Endothelial cell of umbilical vein (primary cell): ENCODE measurements around the gene SMARCA2. TPM values are rescaled to one million over a fixed set of nuclear protein-coding genes. Genes with fewer than 3 reads are reported as not detected.
A peak's percentile ranks its signal among the peaks of the same experiment; 100 is the strongest.

Experiments used
- BruUV-seq: library from RNA; stranded (reverse); fragments of 400-500 nt; replicated peaks from 2 replicates; lab custom pipeline; 2021; lab: Mats Ljungman, UMichigan
- CTCF ChIA-PET: fragments of 300-600, 350-600 bp; sonication (Branson Sonifier 250); formaldehyde crosslinking; loops from one replicate; lab custom pipeline; 2021; ENCODE audit warnings: antibody characterized with exemption, inconsistent platforms; lab: Charles Lee
- POLR2A ChIA-PET: fragments of 300-600, 350-600 bp; sonication (Branson Sonifier 250); formaldehyde crosslinking; loops from one replicate; lab custom pipeline; 2021; ENCODE audit warnings: antibody characterized with exemption, inconsistent platforms; lab: Charles Lee
- DNase-seq: peaks from one replicate; pipeline ENCODE4 v3.0.0-alpha.2; 2011; ENCODE audit warnings: low read depth, low spot score
- FAIRE-seq: peaks from 2 replicates; lab custom pipeline; 2011; peaks lifted over from hg19 to GRCh38; lab: Jason Lieb, UNC
- H2AFZ ChIP-seq: 2 replicates; pipeline ENCODE4 v1.6.0; 2012; ENCODE audit warnings: low read depth, low read length, control low read depth, inconsistent platforms
- H3K27ac ChIP-seq: 2 replicates; pipeline ENCODE4 v1.5.1; 2011; ENCODE audit warnings: low read depth, mild to moderate bottlenecking, control low read depth, low read length, moderate library complexity; ENCODE audit not compliant: insufficient read depth
- H3K27me3 ChIP-seq, 2 experiments: 2 replicates each; pipeline versions ENCODE4 v1.6.0 to v1.6.1; 2011; ENCODE audit warnings: low read length in 2 of 2, mixed read lengths in 1 of 2; ENCODE audit not compliant: control insufficient read depth in 2 of 2, insufficient read depth in 2 of 2
- H3K36me3 ChIP-seq, 2 experiments: 2 replicates in 1 of 2; 3 replicates in 1 of 2; pipeline ENCODE4 v1.5.1; 2011; ENCODE audit warnings: low read length in 2 of 2, mild to moderate bottlenecking in 1 of 2, moderate library complexity in 1 of 2; ENCODE audit not compliant: control insufficient read depth in 2 of 2, insufficient read depth in 2 of 2; ENCODE audit errors: extremely low read depth in 1 of 2
- H3K4me1 ChIP-seq: 3 replicates; pipeline ENCODE4 v1.5.1; 2011; ENCODE audit warnings: mild to moderate bottlenecking, low read length; ENCODE audit not compliant: control insufficient read depth, insufficient read depth; ENCODE audit errors: extremely low read depth
- H3K4me2 ChIP-seq: 2 replicates; pipeline ENCODE4 v1.6.1; 2011; ENCODE audit warnings: low read length, control low read depth, mixed read lengths; ENCODE audit not compliant: insufficient read depth
- H3K4me3 ChIP-seq, 3 experiments: fragments of 200-600 bp in 1 of 3; sonication (generic), shearing (Covaris generic) in 1 of 3; replicated peaks in 1 of 3; 2 replicates each; pipeline ENCODE4 v1.5.1; 2011 to 2016; ENCODE audit warnings: control low read depth in 3 of 3, low read length in 3 of 3, mild to moderate bottlenecking in 2 of 3, inconsistent platforms in 1 of 3, low read depth in 1 of 3, moderate library complexity in 1 of 3; ENCODE audit not compliant: insufficient read depth in 1 of 3
- H3K79me2 ChIP-seq: 2 replicates; pipeline ENCODE4 v1.6.0; 2012; ENCODE audit warnings: low read length, inconsistent platforms; ENCODE audit not compliant: control insufficient read depth, insufficient read depth
- H3K9ac ChIP-seq: replicated peaks from 2 replicates; pipeline ENCODE3; 2011; ENCODE audit warnings: low read length, control low read depth; ENCODE audit not compliant: insufficient read depth; ENCODE audit errors: extremely low read depth
- H3K9me1 ChIP-seq: replicated peaks from 3 replicates; pipeline ENCODE4 v1.6.0; 2011; ENCODE audit warnings: mild to moderate bottlenecking, low read length; ENCODE audit not compliant: control insufficient read depth, insufficient read depth; ENCODE audit errors: extremely low read depth
- H3K9me3 ChIP-seq: replicated peaks from 2 replicates; pipeline ENCODE4 v1.5.1; 2012; ENCODE audit warnings: low read length, inconsistent platforms; ENCODE audit not compliant: control insufficient read depth, insufficient read depth
- H4K20me1 ChIP-seq: replicated peaks from 2 replicates; pipeline ENCODE3; 2011; ENCODE audit warnings: mild to moderate bottlenecking, low read length; ENCODE audit not compliant: control insufficient read depth, insufficient read depth; ENCODE audit errors: extremely low read depth
- EZH2 ChIP-seq: IDR thresholded peaks from 2 replicates; pipeline ENCODE4 v1.6.1; 2012; ENCODE audit warnings: borderline replicate concordance, low read depth, mild to moderate bottlenecking, moderate library complexity, low read length, inconsistent platforms; ENCODE audit not compliant: severe bottlenecking
- FOS ChIP-seq: IDR thresholded peaks from 2 replicates; pipeline ENCODE4 v1.6.1; 2011; ENCODE audit warnings: mild to moderate bottlenecking, low read length, moderate library complexity, borderline replicate concordance; ENCODE audit not compliant: insufficient read depth
- GATA2 ChIP-seq: IDR thresholded peaks from 2 replicates; pipeline ENCODE4 v1.7.0; 2011; ENCODE audit warnings: low read depth, mild to moderate bottlenecking, moderate library complexity, mixed read lengths, low read length; ENCODE audit not compliant: insufficient read length, insufficient read depth
- JUN ChIP-seq: IDR thresholded peaks from 2 replicates; pipeline ENCODE4 v1.6.1; 2011; ENCODE audit warnings: borderline replicate concordance, low read depth; ENCODE audit not compliant: insufficient read length, insufficient read depth
- MYC ChIP-seq: IDR thresholded peaks from one replicate; pipeline ENCODE4 v1.6.1; 2011; ENCODE audit warnings: mild to moderate bottlenecking, low read depth, low read length
- POLR2A ChIP-seq: IDR thresholded peaks from 2 replicates; pipeline ENCODE4 v1.6.1; 2012; ENCODE audit warnings: low read depth, mild to moderate bottlenecking, control low read depth, low read length
- POLR2AphosphoS5 ChIP-seq: IDR thresholded peaks from 2 replicates; pipeline ENCODE4 v1.6.1; 2012; ENCODE audit warnings: low read depth, mild to moderate bottlenecking, control low read depth, low read length, moderate library complexity; ENCODE audit not compliant: insufficient read depth
- dilution Hi-C: fragments of 300-500 bp; cut with MboI; formaldehyde crosslinking; loops from one replicate; pipeline ENCODE4 v1.15.0; 2019; ENCODE audit warnings: low sequenced_read_pairs; ENCODE audit not compliant: extremely low pct_ligation_motif_present
- intact Hi-C: fragments of 100-400 bp; cut with micrococcal nuclease; formaldehyde crosslinking; loops from one replicate; pipeline ENCODE4 v1.10.0; 2022
- polyA plus RNA-seq, 4 experiments: library from polyadenylated mRNA; depleted of rRNA in 3 of 4; stranded (reverse) in 3 of 4; unstranded in 1 of 4; fragments of >200 nt; gene quantifications; 2 replicates each; pipeline versions ENCODE4 v1.2.1 to v1.2.3, GENCODE V29; 2011 to 2012; ENCODE audit warnings: missing spikeins in 1 of 4
- total RNA-seq: library from RNA; stranded (reverse); gene quantifications from 2 replicates; pipeline ENCODE4 v1.2.3, GENCODE V29; 2021
- TF ChIP-seq, protein P1 (sequence below): IDR thresholded peaks from 2 replicates; pipeline ENCODE4 v1.6.1; 2011; ENCODE audit not compliant: insufficient read depth, insufficient read length
- TF ChIP-seq, protein P2 (sequence below), 2 donors: IDR thresholded peaks; 1 replicate in 1 of 2; 2 replicates in 1 of 2; pipeline ENCODE4 v1.5.1; 2011; ENCODE audit warnings: low read length in 2 of 2, mild to moderate bottlenecking in 2 of 2, moderate library complexity in 2 of 2, control low read depth in 1 of 2, inconsistent platforms in 1 of 2, low read depth in 1 of 2; ENCODE audit not compliant: insufficient read depth in 1 of 2; ENCODE audit errors: extremely low read depth in 1 of 2

Gene SMARCA2
- total and polyA plus RNA-seq, 2 donors (not counting 3 experiments of a cell fraction or from before 2014, with no cell fraction given): 54.5 to 79.9 TPM

DNA sequence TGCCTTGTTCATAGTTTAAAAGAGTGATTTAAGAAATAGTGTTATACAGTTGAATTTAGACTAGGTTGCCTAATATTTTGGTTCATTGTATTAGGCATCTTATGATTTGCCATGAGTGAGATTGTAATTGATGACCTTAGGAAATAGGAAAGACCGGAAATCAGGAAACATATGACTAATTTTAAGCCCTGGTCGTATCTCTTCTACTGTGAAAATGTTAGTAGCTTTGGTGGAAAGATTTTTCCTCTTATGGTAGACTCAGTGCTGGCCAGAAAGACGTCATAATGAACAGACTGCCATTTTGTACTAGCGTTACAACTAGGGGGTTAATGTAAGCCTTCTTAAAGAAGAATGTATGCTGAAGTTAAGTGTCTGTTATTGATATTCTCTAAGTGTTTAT lies 21.7 kb downstream of the SMARCA2 start:
- DNase-seq (peak; percentile 51), FAIRE-seq (peak; percentile 63)
- Histone ChIP-seq H3K36me3 (peaks cover 9 to 18% of the 10 kb centered on the region in 2 experiments), H3K4me2 (peak overlapping the region; percentile 26), H2AFZ (no peak overlapping the region), H3K9me1 (no peaks in the 10 kb centered on the region), H3K4me3 (no peak overlapping the region), H3K9ac (no peak overlapping the region), H3K27ac (no peak overlapping the region), H4K20me1 (no peaks in the 10 kb centered on the region), H3K79me2 (no peaks in the 10 kb centered on the region), H3K9me3 (no peaks in the 10 kb centered on the region), H3K27me3 (no peaks in the 10 kb centered on the region), H3K4me1 (peaks cover 10% of the 10 kb centered on the region)
- TF ChIP-seq GATA2: no peak
- peak; percentile 35 for TF ChIP-seq JUN
- TF ChIP-seq FOS: peak; percentile 23
- CTCF ChIA-PET: interaction anchor here (0.8 kb wide), 1 partner anchor 50 kb away, joined by 4 read pairs; no protein-coding TSS in a partner anchor
- dilution Hi-C loops (no loop called here), intact Hi-C loops (no loop called here)
- no TSS peak for BruUV-seq
- POLR2A ChIA-PET: no interaction called here

DNA sequence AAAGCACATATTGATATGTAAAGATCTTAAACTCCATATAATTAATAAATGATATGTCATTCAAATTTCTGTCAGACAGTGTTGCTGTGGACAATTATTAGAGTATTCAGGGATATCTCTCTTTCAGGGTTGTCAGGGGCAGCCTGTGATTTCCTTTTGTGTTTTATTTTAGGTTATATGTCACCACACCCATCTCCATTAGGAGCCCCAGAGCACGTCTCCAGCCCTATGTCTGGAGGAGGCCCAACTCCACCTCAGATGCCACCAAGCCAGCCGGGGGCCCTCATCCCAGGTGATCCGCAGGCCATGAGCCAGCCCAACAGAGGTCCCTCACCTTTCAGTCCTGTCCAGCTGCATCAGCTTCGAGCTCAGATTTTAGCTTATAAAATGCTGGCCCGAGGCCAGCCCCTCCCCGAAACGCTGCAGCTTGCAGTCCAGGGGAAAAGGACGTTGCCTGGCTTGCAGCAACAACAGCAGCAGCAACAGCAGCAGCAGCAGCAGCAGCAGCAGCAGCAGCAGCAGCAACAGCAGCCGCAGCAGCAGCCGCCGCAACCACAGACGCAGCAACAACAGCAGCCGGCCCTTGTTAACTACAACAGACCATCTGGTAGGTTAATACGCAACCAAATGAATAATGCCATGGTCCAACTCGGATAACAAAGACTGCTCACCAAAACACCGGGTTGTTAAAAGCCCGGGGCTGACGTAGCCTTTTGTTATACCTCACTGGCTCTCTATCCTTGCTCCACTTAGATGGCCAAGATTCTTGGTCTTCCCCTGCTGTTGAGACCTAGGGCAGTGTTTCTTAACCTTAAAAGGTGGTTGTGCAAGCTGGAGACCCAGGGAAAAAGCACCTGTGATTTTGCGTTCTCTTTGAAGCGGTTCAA lies 24.4 kb downstream of the SMARCA2 start:
- H3K9me3 ChIP-seq: no peaks in the 10 kb centered on the region
- POLR2A ChIA-PET: no interaction called here
- H3K27me3 ChIP-seq: no peaks in the 10 kb centered on the region
- H3K4me3 ChIP-seq: no peak overlapping the region
- TF ChIP-seq POLR2AphosphoS5 (no peak), MYC (no peak), POLR2A (no peak), FOS (no peak), GATA2 (no peak), JUN (no peak), EZH2 (no peak)
- TF ChIP-seq, protein P1, sequence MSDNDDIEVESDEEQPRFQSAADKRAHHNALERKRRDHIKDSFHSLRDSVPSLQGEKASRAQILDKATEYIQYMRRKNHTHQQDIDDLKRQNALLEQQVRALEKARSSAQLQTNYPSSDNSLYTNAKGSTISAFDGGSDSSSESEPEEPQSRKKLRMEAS: no peak
- TF ChIP-seq, protein P2, sequence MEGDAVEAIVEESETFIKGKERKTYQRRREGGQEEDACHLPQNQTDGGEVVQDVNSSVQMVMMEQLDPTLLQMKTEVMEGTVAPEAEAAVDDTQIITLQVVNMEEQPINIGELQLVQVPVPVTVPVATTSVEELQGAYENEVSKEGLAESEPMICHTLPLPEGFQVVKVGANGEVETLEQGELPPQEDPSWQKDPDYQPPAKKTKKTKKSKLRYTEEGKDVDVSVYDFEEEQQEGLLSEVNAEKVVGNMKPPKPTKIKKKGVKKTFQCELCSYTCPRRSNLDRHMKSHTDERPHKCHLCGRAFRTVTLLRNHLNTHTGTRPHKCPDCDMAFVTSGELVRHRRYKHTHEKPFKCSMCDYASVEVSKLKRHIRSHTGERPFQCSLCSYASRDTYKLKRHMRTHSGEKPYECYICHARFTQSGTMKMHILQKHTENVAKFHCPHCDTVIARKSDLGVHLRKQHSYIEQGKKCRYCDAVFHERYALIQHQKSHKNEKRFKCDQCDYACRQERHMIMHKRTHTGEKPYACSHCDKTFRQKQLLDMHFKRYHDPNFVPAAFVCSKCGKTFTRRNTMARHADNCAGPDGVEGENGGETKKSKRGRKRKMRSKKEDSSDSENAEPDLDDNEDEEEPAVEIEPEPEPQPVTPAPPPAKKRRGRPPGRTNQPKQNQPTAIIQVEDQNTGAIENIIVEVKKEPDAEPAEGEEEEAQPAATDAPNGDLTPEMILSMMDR (IDR thresholded peaks at IDR 0.05; ENCODE audit: extremely low read depth in 1 of 2, insufficient read depth in 1 of 2, low read depth in 1 of 2, low read length in 2 of 2): no peak
- H3K79me2 ChIP-seq: no peaks in the 10 kb centered on the region
- CTCF ChIA-PET: no interaction called here
- H4K20me1 ChIP-seq: no peaks in the 10 kb centered on the region
- H3K36me3 ChIP-seq: peaks cover 6 to 12% of the 10 kb centered on the region in 2 experiments
- FAIRE-seq (no peak), DNase-seq (no peak)
- no TSS peak for BruUV-seq
- H3K4me1 ChIP-seq: peaks cover 10% of the 10 kb centered on the region
- no peak overlapping the region for H3K9ac ChIP-seq
- no peak overlapping the region for H2AFZ ChIP-seq
- H3K4me2 ChIP-seq: no peak overlapping the region
- intact Hi-C loops: no loop called here
- no peaks in the 10 kb centered on the region for H3K9me1 ChIP-seq
- dilution Hi-C loops: no loop called here
- no peak overlapping the region for H3K27ac ChIP-seq
